HG02884 (cell line): ENCODE data around the gene ADGRG6.
"Not testable (repeated sequence)": the region's sequence is repeated elsewhere in the genome, so short reads cannot be mapped to it uniquely, and the experiment has no call there.

Source experiments
- ATAC-seq: cut with Tn5 transposase; IDR thresholded peaks from one replicate; pipeline ENCODE4 v1.9.1; 2021; ENCODE audit warnings: mild to moderate bottlenecking, moderate library complexity; ENCODE audit not compliant: unreplicated experiment

The ADGRG6 gene

DNA sequence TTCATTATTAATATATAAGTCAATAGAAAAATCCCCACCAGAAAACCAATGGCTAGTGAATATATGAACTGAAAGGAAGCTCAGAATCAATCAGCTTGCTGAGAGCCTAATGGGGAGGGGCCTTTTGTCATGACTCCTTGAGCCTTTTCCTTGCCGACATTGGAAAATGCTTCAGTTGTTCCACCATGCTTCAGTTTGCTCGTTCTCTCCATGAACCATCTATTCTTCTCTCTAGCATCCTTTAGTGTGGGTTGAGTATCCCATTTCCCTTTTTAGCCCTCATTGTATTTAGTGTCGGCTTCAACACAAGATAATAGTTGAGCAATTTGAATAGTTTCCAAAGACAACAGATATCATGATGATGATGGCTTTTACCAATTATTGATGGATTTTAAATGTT, 139.9 kb downstream of the ADGRG6 start:
- ATAC-seq, result no peak

DNA sequence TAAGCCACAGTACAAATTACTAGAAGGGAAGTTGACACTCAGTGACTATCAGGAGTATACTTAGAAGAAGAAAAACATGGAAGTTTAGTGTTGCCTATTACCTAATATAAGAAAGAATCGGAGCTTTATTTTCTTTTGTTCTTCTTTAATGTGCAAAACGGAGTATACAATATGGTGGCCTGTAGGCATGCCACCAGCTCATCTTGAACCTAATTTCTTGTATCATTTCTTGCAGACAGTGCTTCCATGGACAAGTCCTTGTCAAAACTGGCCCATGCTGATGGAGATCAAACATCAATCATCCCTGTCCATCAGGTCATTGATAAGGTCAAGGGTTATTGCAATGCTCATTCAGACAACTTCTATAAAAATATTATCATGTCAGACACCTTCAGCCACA, 141.3 kb downstream of the ADGRG6 start:
- no peak for ATAC-seq

- ATAC-seq, result no peak
Measured at GRCh38 chr6:142443532-142443931, 141.7 kb downstream of the ADGRG6 start.

GRCh38 chr6:142444376-142444775, 142.6 kb downstream of the ADGRG6 start:
- no peak for ATAC-seq

DNA sequence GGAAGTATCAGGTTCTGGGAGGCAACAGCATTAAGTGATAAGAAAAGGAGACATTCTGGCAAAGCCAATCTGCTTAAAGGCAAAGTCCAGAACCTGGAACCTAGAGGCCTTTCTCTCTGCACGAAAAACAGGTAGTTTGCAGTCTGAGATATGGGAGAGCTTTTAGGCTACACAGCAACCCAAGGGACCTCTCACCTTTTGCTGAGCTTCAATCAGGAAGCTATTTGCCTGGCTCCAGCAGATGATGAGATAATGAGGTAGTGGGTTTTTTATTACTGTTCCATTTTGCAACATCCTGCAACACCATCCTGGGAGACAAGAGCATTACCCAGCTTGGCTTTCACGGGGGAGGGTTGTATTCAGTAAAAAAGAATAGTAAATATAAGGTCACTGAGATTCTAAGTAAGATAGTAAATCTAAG, 143.1 kb downstream of the ADGRG6 start:
- ATAC-seq, result no peak

DNA sequence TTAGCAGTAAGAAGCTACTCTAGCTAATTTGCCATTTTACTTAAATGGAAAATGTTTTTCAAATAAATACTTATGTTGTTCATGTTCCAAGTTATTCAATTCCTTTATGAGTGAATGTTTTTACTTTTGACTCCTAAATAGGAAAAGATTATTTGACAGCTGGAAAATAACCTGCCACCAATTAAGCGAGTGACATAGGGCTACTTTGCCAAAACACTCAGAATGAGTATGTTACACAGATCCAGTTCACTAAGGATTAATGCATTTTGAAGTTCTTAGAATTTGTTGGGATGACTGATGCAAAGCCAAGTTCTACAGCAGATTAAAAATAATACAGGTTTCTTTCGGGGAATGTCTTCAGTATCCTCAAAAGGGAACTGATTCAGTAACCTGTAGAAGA, 144.4 kb downstream of the ADGRG6 start:
- ATAC-seq, result no peak

GRCh38 chr6:142446576-142446975, 144.8 kb downstream of the ADGRG6 start:
- ATAC-seq, result no peak

GRCh38 chr6:142448091-142448729, 146.4 kb downstream of the ADGRG6 start:
- ATAC-seq, result no peak

- ATAC-seq, result not testable (repeated sequence)
Measured at GRCh38 chr6:142450856-142451255, 149.0 kb downstream of the ADGRG6 start.

DNA sequence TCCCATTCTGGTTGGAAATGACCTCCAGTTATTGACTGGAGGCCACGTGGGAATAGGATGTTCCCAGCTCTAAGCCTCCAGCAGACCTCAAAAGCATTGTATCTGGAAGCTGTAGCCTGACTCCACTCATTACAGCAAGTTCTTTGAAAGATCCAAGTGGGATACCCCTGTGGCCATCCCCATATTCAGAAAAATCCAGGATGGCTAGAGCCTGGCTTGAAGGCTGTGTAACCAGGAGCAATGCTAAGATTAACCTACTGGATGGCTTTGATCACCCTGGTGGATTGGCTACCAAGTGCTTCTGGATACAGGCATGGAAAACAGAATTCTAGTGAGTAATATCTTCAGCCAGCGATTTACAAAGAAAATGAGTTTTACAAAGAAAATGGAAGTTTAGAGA, 151.2 kb downstream of the ADGRG6 start:
- no peak for ATAC-seq

DNA sequence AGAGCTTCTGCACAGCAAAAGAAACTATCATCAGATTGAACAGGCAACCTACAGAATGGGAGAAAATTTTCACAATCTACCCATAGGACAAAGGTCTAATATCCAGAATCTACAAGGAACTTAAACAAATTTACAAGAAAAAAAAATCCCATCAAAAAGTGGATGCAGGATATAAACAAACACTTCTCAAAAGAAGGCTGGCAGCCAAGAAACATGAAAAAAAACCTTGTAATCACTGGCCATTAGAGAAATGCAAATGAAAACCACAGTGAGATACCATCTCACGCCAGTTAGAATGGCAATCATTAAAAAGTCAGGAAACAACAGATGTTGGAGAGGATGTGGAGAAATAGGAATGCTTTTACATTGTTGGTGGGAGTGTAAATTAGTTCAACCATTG, 152.4 kb downstream of the ADGRG6 start:
- not testable (repeated sequence) for ATAC-seq

DNA sequence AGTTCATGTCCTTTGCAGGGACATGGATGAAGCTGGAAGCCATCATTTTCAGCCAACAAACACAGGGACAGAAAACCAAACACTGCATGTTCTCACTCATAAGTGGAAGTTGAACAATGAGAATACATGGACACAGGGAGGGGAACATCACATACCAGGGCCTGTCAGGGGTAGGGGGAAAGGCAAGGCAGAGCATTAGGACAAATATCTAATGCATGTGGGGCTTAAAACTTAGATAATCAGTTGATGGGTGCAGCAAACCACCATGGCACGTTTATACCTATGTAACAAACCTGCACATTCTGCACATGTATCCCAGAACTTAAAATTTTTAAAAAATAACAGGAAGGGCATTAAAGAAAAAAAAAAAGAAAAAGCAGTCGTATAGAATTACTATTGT, 153.0 kb downstream of the ADGRG6 start:
- ATAC-seq, result not testable (repeated sequence)

DNA sequence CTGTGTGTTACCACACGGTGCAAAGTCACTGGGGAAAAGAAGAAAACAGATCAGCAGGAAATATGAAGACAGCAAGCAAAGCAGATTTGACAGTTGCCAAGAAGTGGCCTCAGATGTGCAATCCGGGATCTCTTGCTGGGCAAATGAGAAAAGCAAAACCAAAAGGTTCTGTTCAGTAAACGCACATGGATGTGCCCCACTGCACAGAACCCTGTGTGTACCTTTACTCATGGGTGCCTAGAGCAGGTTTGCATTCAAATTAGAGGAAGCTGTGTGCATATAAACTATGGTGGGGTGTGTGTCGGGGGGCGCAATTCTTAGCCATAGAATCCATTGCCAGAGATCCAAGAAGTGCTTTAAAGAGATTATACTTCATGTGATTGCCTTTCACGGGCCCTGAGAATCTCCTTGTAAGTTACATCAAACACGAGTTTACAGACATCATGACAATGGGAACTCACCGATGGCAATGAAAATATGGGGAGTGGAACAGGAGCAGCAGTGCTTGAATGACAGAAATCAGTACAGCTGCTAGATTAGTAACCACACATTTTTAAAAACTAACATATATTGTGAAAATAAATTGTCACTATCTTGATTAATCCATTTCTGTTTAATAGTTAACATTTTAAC, 154.3 kb downstream of the ADGRG6 start:
- no peak for ATAC-seq

GRCh38 chr6:142457638-142458406, 156.0 kb downstream of the ADGRG6 start:
- ATAC-seq, result no peak

GRCh38 chr6:142458836-142459235, 157.0 kb downstream of the ADGRG6 start:
- no peak for ATAC-seq

DNA sequence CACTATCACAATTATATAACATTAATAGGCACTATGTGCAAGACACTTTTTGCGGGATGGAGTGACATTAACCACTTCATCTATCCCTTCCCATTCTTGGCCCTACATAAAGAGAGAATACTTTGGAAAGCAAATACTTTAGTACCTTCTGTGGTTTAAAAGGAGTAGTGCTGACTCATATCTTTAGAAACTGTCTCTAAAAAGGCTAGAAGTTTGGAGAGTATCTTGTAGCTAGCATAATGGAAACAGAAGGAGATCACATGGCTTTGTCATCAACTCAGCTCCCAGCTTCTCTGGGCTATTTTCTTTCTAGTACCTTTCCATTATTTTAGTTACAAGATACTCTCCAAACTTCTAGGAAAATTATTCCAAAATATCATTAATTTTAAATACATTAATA, 157.5 kb downstream of the ADGRG6 start:
- no peak for ATAC-seq

DNA sequence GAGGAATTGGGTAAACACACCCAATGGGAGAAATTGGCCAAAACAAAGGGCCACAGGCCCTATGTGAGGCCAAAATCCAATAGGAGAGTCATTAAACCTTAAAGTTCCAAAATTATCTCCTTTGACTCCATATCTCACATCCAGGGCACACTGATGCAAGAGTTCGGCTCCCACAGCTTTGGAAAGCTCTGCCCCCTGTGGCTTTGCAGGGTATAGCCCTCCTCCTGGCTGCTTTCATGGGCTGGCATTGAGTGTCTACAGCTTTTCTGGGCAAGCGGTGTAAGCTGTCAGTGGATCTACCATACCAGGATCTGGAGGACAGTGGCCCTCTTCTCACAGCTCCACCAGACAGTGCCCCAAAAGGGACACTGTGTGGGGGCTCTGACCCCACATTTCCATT, 160.5 kb downstream of the ADGRG6 start:
- no peak for ATAC-seq

DNA sequence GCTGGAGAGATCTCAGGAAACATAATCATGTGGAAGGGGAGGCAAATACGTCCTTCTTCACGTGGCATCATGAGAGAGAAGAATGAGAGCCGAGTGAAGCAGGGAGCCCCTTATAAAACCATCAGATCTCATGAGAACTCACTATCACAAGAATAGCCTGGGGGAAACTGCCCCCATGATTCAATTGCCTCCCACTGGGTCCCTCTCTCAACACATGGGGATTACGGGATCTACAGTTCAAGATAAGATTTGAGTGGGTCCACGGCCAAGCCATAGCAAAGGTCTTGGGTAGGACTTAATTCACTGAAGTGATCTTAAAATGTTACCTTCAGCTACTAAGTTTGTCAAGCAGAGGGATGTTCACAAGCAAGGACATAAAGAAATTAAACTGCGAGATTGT, 162.2 kb downstream of the ADGRG6 start:
- no peak for ATAC-seq

DNA sequence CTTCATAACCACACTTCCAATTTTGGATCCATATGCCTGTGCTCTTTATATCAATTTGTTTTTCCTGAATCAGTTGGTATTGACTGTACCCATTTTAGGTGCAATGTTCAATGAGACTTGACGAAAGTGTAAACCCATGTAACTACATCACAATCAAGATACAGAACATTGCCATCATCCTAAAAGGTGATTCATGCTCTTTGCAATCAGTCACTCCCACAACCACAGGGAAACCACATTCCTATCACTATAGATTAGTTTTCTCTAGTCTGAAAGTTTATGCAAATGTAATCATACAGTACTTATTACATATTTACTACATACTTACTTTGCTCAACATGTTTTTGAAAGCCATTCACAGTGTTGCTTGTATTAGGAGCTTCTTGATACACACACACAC, 167.4 kb downstream of the ADGRG6 start:
- ATAC-seq, result no peak

GRCh38 chr6:142470421-142470820, 168.6 kb downstream of the ADGRG6 start:
- ATAC-seq, result no peak

- no peak for ATAC-seq
Measured at GRCh38 chr6:142474531-142475289, 172.9 kb downstream of the ADGRG6 start.
